Measurements from ENCODE around the gene FPR2. TPM values are rescaled to one million over a fixed set of nuclear protein-coding genes. Genes with fewer than 3 reads are reported as not detected.

FPR2 gene
- polyA plus RNA-seq, 1 donor (not counting 4 experiments of a cell fraction or from before 2014, with no cell fraction given) = 0.05 TPM

DNA sequence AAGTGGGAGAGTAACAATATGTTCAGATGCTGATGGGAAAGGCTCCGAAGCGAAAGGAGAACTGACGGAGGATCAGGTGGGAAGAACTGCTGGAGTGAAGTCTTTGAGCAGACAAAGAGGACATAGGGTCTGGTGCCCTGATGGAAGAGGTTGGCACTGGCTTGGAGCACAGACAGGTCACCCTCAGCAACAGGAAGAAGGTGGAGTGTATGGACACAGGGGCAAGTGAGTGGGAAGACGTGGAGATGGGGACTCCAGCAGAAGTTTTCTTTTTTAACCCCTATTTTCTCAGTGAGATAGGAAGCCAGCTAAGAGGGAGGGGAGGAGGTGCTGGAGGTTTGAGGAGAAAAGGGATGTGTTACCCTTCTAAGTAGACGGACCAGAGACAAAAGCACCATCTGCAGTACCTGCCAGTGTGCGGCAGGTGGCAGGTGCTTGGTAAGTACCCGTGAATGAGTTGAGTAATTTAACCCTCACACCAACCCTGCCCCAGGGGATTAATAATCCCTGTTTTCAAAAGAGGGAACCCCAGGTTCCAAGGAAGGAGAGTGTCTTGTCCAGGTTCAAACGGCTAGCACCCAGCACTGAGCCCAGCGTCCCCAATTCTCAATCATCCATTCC lies 48.4 kb upstream of the FPR2 start:
- DNase-seq (ENCODE audit: low read depth, low spot score) = no peak
- H3K27me3 ChIP-seq (ENCODE audit: control insufficient read depth, extremely low read depth, insufficient read depth, low read length) = peaks cover 4% of the 10 kb centered on the region
- H3K4me2 ChIP-seq (ENCODE audit: control insufficient read depth, extremely low read depth, insufficient read depth, low read depth, low read length) = no peak overlapping the region
- no peak overlapping the region for H3K4me3 ChIP-seq (ENCODE audit: control insufficient read depth in 2 of 3, extremely low read depth in 1 of 3, insufficient read depth in 2 of 3, low read depth in 1 of 3, low read length in 3 of 3)
- H3K9me3 ChIP-seq (ENCODE audit: control insufficient read depth, low read depth, low read length) = no peaks in the 10 kb centered on the region
- H3K27ac ChIP-seq (ENCODE audit: control insufficient read depth, insufficient read depth, low read length) = no peak overlapping the region
- no peak for TF ChIP-seq EZH2 (IDR thresholded peaks at IDR 0.05; ENCODE audit: low read length)
- TF ChIP-seq, protein P1, sequence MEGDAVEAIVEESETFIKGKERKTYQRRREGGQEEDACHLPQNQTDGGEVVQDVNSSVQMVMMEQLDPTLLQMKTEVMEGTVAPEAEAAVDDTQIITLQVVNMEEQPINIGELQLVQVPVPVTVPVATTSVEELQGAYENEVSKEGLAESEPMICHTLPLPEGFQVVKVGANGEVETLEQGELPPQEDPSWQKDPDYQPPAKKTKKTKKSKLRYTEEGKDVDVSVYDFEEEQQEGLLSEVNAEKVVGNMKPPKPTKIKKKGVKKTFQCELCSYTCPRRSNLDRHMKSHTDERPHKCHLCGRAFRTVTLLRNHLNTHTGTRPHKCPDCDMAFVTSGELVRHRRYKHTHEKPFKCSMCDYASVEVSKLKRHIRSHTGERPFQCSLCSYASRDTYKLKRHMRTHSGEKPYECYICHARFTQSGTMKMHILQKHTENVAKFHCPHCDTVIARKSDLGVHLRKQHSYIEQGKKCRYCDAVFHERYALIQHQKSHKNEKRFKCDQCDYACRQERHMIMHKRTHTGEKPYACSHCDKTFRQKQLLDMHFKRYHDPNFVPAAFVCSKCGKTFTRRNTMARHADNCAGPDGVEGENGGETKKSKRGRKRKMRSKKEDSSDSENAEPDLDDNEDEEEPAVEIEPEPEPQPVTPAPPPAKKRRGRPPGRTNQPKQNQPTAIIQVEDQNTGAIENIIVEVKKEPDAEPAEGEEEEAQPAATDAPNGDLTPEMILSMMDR (optimal IDR thresholded peaks at IDR 0.05 in 1 of 3, IDR thresholded peaks at IDR 0.05 in 1 of 3, conservative IDR thresholded peaks at IDR 0.05 in 1 of 3; ENCODE audit: extremely low read depth in 1 of 3, insufficient read depth in 2 of 3, low read length in 3 of 3) = peak; percentile 84 to 95 (median 85)
- H3K4me1 ChIP-seq (ENCODE audit: control insufficient read depth, extremely low read depth, insufficient read depth, low read length) = no peaks in the 10 kb centered on the region
- no peak overlapping the region for H2AFZ ChIP-seq (ENCODE audit: control insufficient read depth, low read length)
- H4K20me1 ChIP-seq (ENCODE audit: control insufficient read depth, extremely low read depth, insufficient read depth, low read length) = no peaks in the 10 kb centered on the region
- dilution Hi-C loops (cut with MboI; ENCODE audit: extremely low pct_ligation_motif_present, low sequenced_read_pairs) = no loop called here
- H3K79me2 ChIP-seq (ENCODE audit: control insufficient read depth, insufficient read depth, low read length) = no peaks in the 10 kb centered on the region
- peak; percentile 93 for FAIRE-seq
- H3K9me1 ChIP-seq (ENCODE audit: control insufficient read depth, extremely low read depth, insufficient read depth, low read length) = no peaks in the 10 kb centered on the region
- H3K9ac ChIP-seq (ENCODE audit: control insufficient read depth, extremely low read depth, insufficient read depth, low read length) = no peak overlapping the region
- H3K36me3 ChIP-seq (ENCODE audit: control insufficient read depth in 2 of 2, extremely low read depth in 1 of 2, insufficient read depth in 2 of 2, low read length in 2 of 2) = no peaks in the 10 kb centered on the region

DNA sequence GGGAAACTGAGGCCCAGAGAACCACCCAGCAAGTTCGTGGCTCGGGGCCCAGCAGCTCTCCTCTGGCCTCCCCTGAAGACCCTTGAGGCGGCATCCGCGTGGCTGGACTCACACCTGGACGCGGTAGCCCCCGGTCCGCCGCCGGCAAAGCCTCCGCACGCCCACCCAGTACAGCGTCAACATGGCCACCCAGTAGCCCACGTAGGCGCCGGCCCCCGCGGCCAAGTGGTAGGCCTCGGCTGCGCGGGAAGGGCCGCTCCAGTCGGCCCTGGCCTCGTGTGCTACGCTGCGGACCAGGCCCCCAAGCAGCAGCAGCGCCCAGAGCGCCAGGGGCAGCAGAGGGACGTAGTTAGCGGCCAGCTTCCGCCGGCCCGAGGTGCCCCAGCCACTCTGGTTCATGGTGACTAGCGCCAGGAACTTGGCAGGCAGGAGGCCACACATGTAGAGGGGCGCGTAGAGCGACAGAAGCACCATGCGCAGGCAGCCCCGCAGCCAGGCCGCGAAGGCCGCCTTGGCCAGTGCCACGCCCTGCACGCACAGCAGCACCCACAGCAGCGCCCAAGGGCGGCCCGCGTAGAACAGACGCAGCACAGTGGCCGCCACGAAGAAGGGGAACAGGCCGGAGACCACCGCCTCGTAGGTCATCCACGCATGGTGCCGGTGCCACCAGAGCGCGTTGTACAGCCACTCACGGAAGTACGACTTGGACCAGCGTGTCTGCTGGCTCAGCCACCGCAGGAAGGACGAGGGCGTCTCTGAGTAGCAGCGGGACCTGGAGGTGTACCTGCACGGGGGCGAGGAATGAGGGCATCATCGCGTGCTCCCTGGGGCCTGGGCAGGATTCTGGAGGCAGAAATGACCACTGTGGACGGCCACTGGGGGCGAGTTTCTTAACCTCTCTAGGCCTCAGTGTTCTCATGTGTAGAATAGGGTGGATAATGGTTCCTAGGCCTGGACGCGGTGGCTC lies 47.4 kb upstream of the FPR2 start:
- Histone ChIP-seq H2AFZ (ENCODE audit: control insufficient read depth, low read length) (no peak overlapping the region), H4K20me1 (ENCODE audit: control insufficient read depth, extremely low read depth, insufficient read depth, low read length) (no peaks in the 10 kb centered on the region), H3K4me2 (ENCODE audit: control insufficient read depth, extremely low read depth, insufficient read depth, low read depth, low read length) (no peak overlapping the region), H3K27ac (ENCODE audit: control insufficient read depth, insufficient read depth, low read length) (no peak overlapping the region), H3K36me3 (ENCODE audit: control insufficient read depth in 2 of 2, extremely low read depth in 1 of 2, insufficient read depth in 2 of 2, low read length in 2 of 2) (no peaks in the 10 kb centered on the region), H3K9me1 (ENCODE audit: control insufficient read depth, extremely low read depth, insufficient read depth, low read length) (no peaks in the 10 kb centered on the region), H3K27me3 (ENCODE audit: control insufficient read depth, extremely low read depth, insufficient read depth, low read length) (peaks cover 5% of the 10 kb centered on the region), H3K4me1 (ENCODE audit: control insufficient read depth, extremely low read depth, insufficient read depth, low read length) (no peaks in the 10 kb centered on the region), H3K9me3 (ENCODE audit: control insufficient read depth, low read depth, low read length) (no peaks in the 10 kb centered on the region), H3K79me2 (ENCODE audit: control insufficient read depth, insufficient read depth, low read length) (no peaks in the 10 kb centered on the region), H3K9ac (ENCODE audit: control insufficient read depth, extremely low read depth, insufficient read depth, low read length) (no peak overlapping the region), H3K4me3 (ENCODE audit: control insufficient read depth in 2 of 3, extremely low read depth in 1 of 3, insufficient read depth in 2 of 3, low read depth in 1 of 3, low read length in 3 of 3) (no peak overlapping the region)
- TF ChIP-seq EZH2 (IDR thresholded peaks at IDR 0.05; ENCODE audit: low read length) = no peak
- TF ChIP-seq, protein P1 (optimal IDR thresholded peaks at IDR 0.05 in 1 of 3, IDR thresholded peaks at IDR 0.05 in 1 of 3, conservative IDR thresholded peaks at IDR 0.05 in 1 of 3; ENCODE audit: extremely low read depth in 1 of 3, insufficient read depth in 2 of 3, low read length in 3 of 3) = no peak
- DNase-seq (ENCODE audit: low read depth, low spot score) = no peak
- no peak for FAIRE-seq
- dilution Hi-C loops (cut with MboI; ENCODE audit: extremely low pct_ligation_motif_present, low sequenced_read_pairs) = no loop called here
